ENCODE measurements around the gene FOSL2.

FOSL2 gene

GRCh38 chr2:28449488-28450395, 57.1 kb downstream of the FOSL2 start:
- DNase-seq (ENCODE audit: low read depth in 2 of 2): peak; percentile 59 to 90

- no peak for DNase-seq (ENCODE audit: low read depth in 2 of 2)
Observed at GRCh38 chr2:28450901-28451565, 58.4 kb downstream of the FOSL2 start.

- no peak for DNase-seq (ENCODE audit: low read depth in 2 of 2)
Observed at GRCh38 chr2:28451793-28452533, 59.3 kb downstream of the FOSL2 start.

GRCh38 chr2:28452534-28453081, 60.0 kb downstream of the FOSL2 start:
- DNase-seq (ENCODE audit: low read depth in 2 of 2): peak; percentile 60 to 86

GRCh38 chr2:28453396-28453795, 60.7 kb downstream of the FOSL2 start:
- no peak for DNase-seq (ENCODE audit: low read depth in 2 of 2)

GRCh38 chr2:28454016-28454930, 61.6 kb downstream of the FOSL2 start:
- DNase-seq (ENCODE audit: low read depth in 2 of 2): no peak

- DNase-seq (ENCODE audit: low read depth in 2 of 2): no peak
Observed at GRCh38 chr2:28457237-28457636, 64.6 kb downstream of the FOSL2 start.

GRCh38 chr2:28461056-28461455, 68.4 kb downstream of the FOSL2 start:
- DNase-seq (ENCODE audit: low read depth in 2 of 2): no peak

GRCh38 chr2:28462122-28462521, 69.5 kb downstream of the FOSL2 start:
- no peak for DNase-seq (ENCODE audit: low read depth in 2 of 2)

GRCh38 chr2:28463211-28463816, 70.7 kb downstream of the FOSL2 start:
- no peak for DNase-seq (ENCODE audit: low read depth in 2 of 2)

GRCh38 chr2:28463893-28464292, 71.2 kb downstream of the FOSL2 start:
- DNase-seq (ENCODE audit: low read depth in 2 of 2): no peak

- DNase-seq (ENCODE audit: low read depth in 2 of 2): no peak
Observed at GRCh38 chr2:28465148-28465885, 72.7 kb downstream of the FOSL2 start.

Measured in stimulated activated CD4-positive, alpha-beta T cell treated with anti-CD3 and anti-CD28 coated beads, Interleukin-12 subunit alpha, Interleukin-12 subunit beta, amount 100 ng/mL, for 24 hours (primary cell).